GM12878 (cell line): ENCODE measurements around the gene STK10. TPM values are rescaled to one million over a fixed set of nuclear protein-coding genes. Genes with fewer than 3 reads are reported as not detected.

Experiments used
- ATAC-seq: fragments of 200-7000 bp; cut with Tn5 transposase; 3 replicates; pipeline ENCODE4 v1.9.1; 2020; ENCODE audit warnings: mild to moderate bottlenecking, moderate library complexity
- BruUV-seq: library from RNA; stranded (reverse); fragments of 400-500 nt; replicated peaks from 2 replicates; lab custom pipeline; 2021; lab: Mats Ljungman, UMichigan
- CTCF ChIA-PET: fragments of 300-600 bp; sonication (Branson Sonifier 250); formaldehyde crosslinking; extraction: SDS; loops from one replicate; lab custom pipeline; 2021; ENCODE audit warnings: inconsistent platforms; lab: Yijun Ruan, JAX
- POLR2A ChIA-PET: fragments of 350-600 bp; formaldehyde crosslinking; extraction: SDS; loops from one replicate; lab custom pipeline; 2021; ENCODE audit warnings: inconsistent platforms; lab: Charles Lee
- RAD21 ChIA-PET: fragments of 300-600 bp; sonication (Branson Sonifier 250); formaldehyde crosslinking; loops from one replicate; lab custom pipeline; 2023; ENCODE audit warnings: antibody characterized with exemption; ENCODE audit not compliant: unreplicated experiment; lab: Charles Lee
- SMC1A ChIA-PET: fragments of 300-600 bp; sonication (Branson Sonifier 250); formaldehyde crosslinking; loops from one replicate; lab custom pipeline; 2023; ENCODE audit not compliant: unreplicated experiment, uncharacterized antibody; lab: Charles Lee
- DNase-seq: peaks from one replicate; pipeline ENCODE4 v3.0.0-alpha.2; 2011; ENCODE audit warnings: low read depth, low spot score
- FAIRE-seq: peaks from 3 replicates; lab custom pipeline; 2011; peaks lifted over from hg19 to GRCh38; lab: Jason Lieb, UNC
- H2AFZ ChIP-seq: 2 replicates; pipeline ENCODE4 v1.6.0; 2011; ENCODE audit warnings: low read depth, low read length, control low read depth; ENCODE audit not compliant: control insufficient read depth
- H3K27ac ChIP-seq: 2 replicates; pipeline ENCODE4 v1.5.1; 2011; ENCODE audit warnings: control low read depth; ENCODE audit not compliant: control insufficient read depth, insufficient read depth
- H3K27me3 ChIP-seq, 2 experiments: replicated peaks in 1 of 2; 2 replicates each; pipeline versions ENCODE4 v1.6.0 to v1.6.1; 2011; ENCODE audit warnings: low read length in 1 of 2; ENCODE audit not compliant: control insufficient read depth in 2 of 2, insufficient read depth in 2 of 2
- H3K36me3 ChIP-seq, 2 experiments: 2 replicates each; pipeline ENCODE4 v1.5.1; 2011; ENCODE audit warnings: low read length in 1 of 2; ENCODE audit not compliant: control insufficient read depth in 2 of 2, insufficient read depth in 2 of 2
- H3K4me1 ChIP-seq: 2 replicates; pipeline ENCODE4 v1.6.1; 2011; ENCODE audit warnings: mild to moderate bottlenecking, low read length, moderate library complexity, mixed read lengths; ENCODE audit not compliant: control insufficient read depth, insufficient read depth
- H3K4me2 ChIP-seq: 2 replicates; pipeline ENCODE4 v1.6.0; 2011; ENCODE audit warnings: control low read depth; ENCODE audit not compliant: control insufficient read depth, insufficient read depth
- H3K4me3 ChIP-seq: fragments of 200-600 bp; sonication (generic); 2 replicates; pipeline ENCODE4 v1.5.1; 2016
- H3K79me2 ChIP-seq: 2 replicates; pipeline ENCODE4 v1.6.0; 2011; ENCODE audit warnings: low read length; ENCODE audit not compliant: control insufficient read depth, insufficient read depth
- H3K9ac ChIP-seq: 2 replicates; pipeline ENCODE4 v1.8.0; 2011; ENCODE audit warnings: low read length, control low read depth, mixed read lengths; ENCODE audit not compliant: control insufficient read depth, insufficient read depth
- H3K9me3 ChIP-seq: replicated peaks from 3 replicates; pipeline ENCODE4 v1.5.1; 2011; ENCODE audit warnings: mild to moderate bottlenecking, low read length; ENCODE audit not compliant: control insufficient read depth, insufficient read depth
- H4K20me1 ChIP-seq: 2 replicates; pipeline ENCODE4 v1.6.0; 2011; ENCODE audit not compliant: control insufficient read depth, insufficient read depth
- ATF7 ChIP-seq: fragments of 450-650 bp; IDR thresholded peaks from 2 replicates; pipeline ENCODE4 v1.6.1; 2016; ENCODE audit warnings: low read depth, mild to moderate bottlenecking
- BRCA1 ChIP-seq: IDR thresholded peaks from 2 replicates; pipeline ENCODE4 v1.6.1; 2011; ENCODE audit warnings: low read depth, low read length, improper control_type of control experiment
- EED ChIP-seq: sonication (generic); IDR thresholded peaks from 2 replicates; pipeline ENCODE4 v1.6.1; 2016; ENCODE audit warnings: antibody characterized with exemption, low read depth
- EZH2 ChIP-seq: IDR thresholded peaks from 2 replicates; pipeline ENCODE4 v1.6.1; 2012; ENCODE audit warnings: low read depth, mild to moderate bottlenecking, control low read depth, inconsistent platforms, low read length, borderline replicate concordance; ENCODE audit not compliant: control insufficient read depth
- FOS ChIP-seq: IDR thresholded peaks from 3 replicates; pipeline ENCODE4 v1.6.1; 2011; ENCODE audit warnings: borderline replicate concordance; ENCODE audit not compliant: insufficient read length; ENCODE audit errors: extremely low read depth
- GATAD2B ChIP-seq: fragments of 450-650 bp; conservative IDR thresholded peaks from 2 replicates; pipeline ENCODE4 v1.6.1; 2017; ENCODE audit warnings: low read depth, mild to moderate bottlenecking, moderate library complexity
- HSF1 ChIP-seq: fragments of 150-350 bp; IDR thresholded peaks from 2 replicates; pipeline ENCODE4 v1.6.1; 2014; ENCODE audit warnings: mild to moderate bottlenecking, low read depth, low read length
- KAT2A ChIP-seq: conservative IDR thresholded peaks from 2 replicates; pipeline ENCODE4 v1.6.1; 2011; ENCODE audit warnings: low read depth, low read length; ENCODE audit not compliant: control insufficient read depth
- MEF2B ChIP-seq: fragments of 450-650 bp; IDR thresholded peaks from 2 replicates; pipeline ENCODE4 v1.6.1; 2018; ENCODE audit warnings: mild to moderate bottlenecking, moderate library complexity; ENCODE audit not compliant: partially characterized antibody, poor library complexity, severe bottlenecking
- NFIC ChIP-seq: IDR thresholded peaks from 2 replicates; pipeline ENCODE4 v1.6.1; 2012; ENCODE audit warnings: low read depth, mild to moderate bottlenecking, inconsistent platforms, low read length, moderate library complexity
- NR2C1 ChIP-seq: fragments of 450-650 bp; IDR thresholded peaks from 2 replicates; pipeline ENCODE4 v1.6.1; 2017; ENCODE audit warnings: antibody characterized with exemption, mild to moderate bottlenecking, moderate library complexity
- PBX3 ChIP-seq: IDR thresholded peaks from 2 replicates; pipeline ENCODE4 v1.6.1; 2011; ENCODE audit warnings: mild to moderate bottlenecking, low read depth, low read length, moderate library complexity; ENCODE audit not compliant: insufficient replicate concordance
- SIX5 ChIP-seq: IDR thresholded peaks from 2 replicates; pipeline ENCODE4 v1.6.1; 2011; ENCODE audit warnings: mild to moderate bottlenecking, low read depth, low read length, moderate library complexity; ENCODE audit not compliant: severe bottlenecking
- SPI1 ChIP-seq: IDR thresholded peaks from 2 replicates; pipeline ENCODE4 v1.6.1; 2011; ENCODE audit warnings: low read depth, mild to moderate bottlenecking, low read length, moderate library complexity, borderline replicate concordance; ENCODE audit not compliant: insufficient read depth
- TBL1XR1 ChIP-seq: IDR thresholded peaks from 2 replicates; pipeline ENCODE4 v1.6.1; 2012; ENCODE audit warnings: low read depth, low read length, improper control_type of control experiment
- USF2 ChIP-seq: IDR thresholded peaks from 2 replicates; pipeline ENCODE4 v1.6.1; 2011; ENCODE audit warnings: low read depth, low read length, improper control_type of control experiment, borderline replicate concordance
- ZNF24 ChIP-seq: fragments of 450-650 bp; IDR thresholded peaks from 2 replicates; pipeline ENCODE4 v1.6.1; 2017; ENCODE audit warnings: antibody characterized with exemption, mild to moderate bottlenecking
- WGBS: methylation state at CpG from one replicate; pipeline ENCODE4 v1.1.6; 2016; ENCODE audit warnings: low lambda C conversion rate; ENCODE audit not compliant: insufficient replicate concordance, insufficient coverage; ENCODE audit errors: missing lambda C conversion rate; 5-methylcytosine and 5-hydroxymethylcytosine counted together
- in situ Hi-C: fragments of 300-500 bp; cut with MboI; formaldehyde crosslinking; loops from 9 replicates; pipeline ENCODE4 v1.14.3; 2018; ENCODE audit warnings: mixed read lengths
- intact Hi-C: fragments of 100-400 bp; cut with micrococcal nuclease; formaldehyde crosslinking; loops from one replicate; pipeline ENCODE4 v1.14.2; 2022; ENCODE audit not compliant: unreplicated experiment
- polyA plus RNA-seq, 11 experiments: library from polyadenylated mRNA; depleted of rRNA in 4 of 11; unstranded in 6 of 11; stranded (reverse) in 5 of 11; fragments of >200 nt; fragmentation: Nextera tagmentation in 4 of 11; fragmentation: Illumina TruSeq in 1 of 11; extraction: Ambion mirVana in 4 of 11; extraction: Trizol in 1 of 11; gene quantifications; 1 replicate in 1 of 11; 2 replicates in 10 of 11; pipeline versions ENCODE4 v1.2.1 to v1.2.3, GENCODE V29; 2011 to 2016; ENCODE audit warnings: inconsistent platforms in 2 of 11, missing spikeins in 2 of 11, low read depth in 1 of 11
- total RNA-seq, 4 experiments: library from RNA; depleted of rRNA in 3 of 4; stranded (reverse); fragments of >200 nt in 3 of 4; fragmentation: Illumina TruSeq in 1 of 4; extraction: Trizol in 1 of 4; gene quantifications; 2 replicates each; pipeline versions ENCODE4 v1.2.1 to v1.2.3, GENCODE V29; 2013 to 2021

Gene STK10
- total and polyA plus RNA-seq, 10 of the 15 experiments (the other 5 are each of a cell fraction or from before 2014, with no cell fraction given), result 14.2 to 96.4 (median 50.6) TPM

GRCh38 chr5:172151661-172152210, 36.3 kb downstream of the STK10 start (continued):
- TF ChIP-seq HSF1 (no peak), EZH2 (no peak), SPI1 (no peak), USF2 (no peak)

- Histone ChIP-seq H4K20me1 (peaks cover 2% of the 10 kb centered on the region; the same call in 1 of the 2 replicates), H3K27ac (peak overlapping the region; percentile 87), H3K4me2 (peak overlapping the region; percentile 89), H3K4me1 (peaks cover 36% of the 10 kb centered on the region), H3K9me3 (no peaks in the 10 kb centered on the region), H3K4me3 (peak overlapping the region; percentile 50; the same call in 1 of the 2 replicates), H2AFZ (no peak overlapping the region; the same call in 1 of the 2 replicates), H3K36me3 (peaks cover 19 to 31% of the 10 kb centered on the region in 2 experiments), H3K9ac (peak overlapping the region; percentile 56; the same call in 1 of the 2 replicates), H3K79me2 (peaks cover 56% of the 10 kb centered on the region), H3K27me3 (no peaks in the 10 kb centered on the region)
- intact Hi-C loops, result loop anchor here (1.0 to 2.0 kb wide), 2 partner anchors 28 to 39 kb away; no protein-coding TSS in a partner anchor
- in situ Hi-C loops, result no loop called here
- WGBS, result 36% methylated on average over 16 of the region's 16 CpGs
- DNase-seq (no peak), FAIRE-seq (peak; percentile 81), ATAC-seq (peak; percentile 84)
- CTCF ChIA-PET, result interaction anchor here (0.5 to 2.0 kb wide), 6 partner anchors 9 to 73 kb away, joined by 3 to 6 read pairs (median 4); partner anchors contain the start of gene STK10
- RAD21 ChIA-PET, result interaction anchor here (0.5 to 2.7 kb wide), 4 partner anchors 24 to 163 kb away, joined by 3 to 7 read pairs (median 5); no protein-coding TSS in a partner anchor
- SMC1A ChIA-PET, result interaction anchor here (0.9 to 2.0 kb wide), 6 partner anchors 14 to 36 kb away, joined by 3 to 6 read pairs (median 4); no protein-coding TSS in a partner anchor
- no TSS peak for BruUV-seq
- POLR2A ChIA-PET, result interaction anchor here (0.5 to 1.0 kb wide), 3 partner anchors 27 to 622 kb away, joined by 3 to 4 read pairs (median 3); no protein-coding TSS in a partner anchor
- TF ChIP-seq SIX5 (no peak), ATF7 (no peak), FOS (no peak), EED (peak; percentile 93), BRCA1 (no peak), NFIC (peak; percentile 27; the same call in 1 of the 2 replicates), KAT2A (no peak), MEF2B (no peak), NR2C1 (no peak), TBL1XR1 (no peak), GATAD2B (peak; percentile 69), ZNF24 (no peak), PBX3 (no peak)
These were observed 37.3 kb downstream of the STK10 start for GRCh38 chr5:172150514-172151425.
